GM12873 (cell line): Measurements from ENCODE around the gene COG5.

ENCODE experiments used
- TF ChIP-seq, protein P1 (sequence below): IDR thresholded peaks from 2 replicates; pipeline ENCODE4 v1.5.1; 2012; ENCODE audit warnings: low read depth, mild to moderate bottlenecking, moderate library complexity, low read length, control low read depth; ENCODE audit not compliant: insufficient read depth; ENCODE audit errors: missing control alignments

The COG5 gene

GRCh38 chr7:107372298-107372697, 191.4 kb downstream of the COG5 start:
- TF ChIP-seq, protein P1, sequence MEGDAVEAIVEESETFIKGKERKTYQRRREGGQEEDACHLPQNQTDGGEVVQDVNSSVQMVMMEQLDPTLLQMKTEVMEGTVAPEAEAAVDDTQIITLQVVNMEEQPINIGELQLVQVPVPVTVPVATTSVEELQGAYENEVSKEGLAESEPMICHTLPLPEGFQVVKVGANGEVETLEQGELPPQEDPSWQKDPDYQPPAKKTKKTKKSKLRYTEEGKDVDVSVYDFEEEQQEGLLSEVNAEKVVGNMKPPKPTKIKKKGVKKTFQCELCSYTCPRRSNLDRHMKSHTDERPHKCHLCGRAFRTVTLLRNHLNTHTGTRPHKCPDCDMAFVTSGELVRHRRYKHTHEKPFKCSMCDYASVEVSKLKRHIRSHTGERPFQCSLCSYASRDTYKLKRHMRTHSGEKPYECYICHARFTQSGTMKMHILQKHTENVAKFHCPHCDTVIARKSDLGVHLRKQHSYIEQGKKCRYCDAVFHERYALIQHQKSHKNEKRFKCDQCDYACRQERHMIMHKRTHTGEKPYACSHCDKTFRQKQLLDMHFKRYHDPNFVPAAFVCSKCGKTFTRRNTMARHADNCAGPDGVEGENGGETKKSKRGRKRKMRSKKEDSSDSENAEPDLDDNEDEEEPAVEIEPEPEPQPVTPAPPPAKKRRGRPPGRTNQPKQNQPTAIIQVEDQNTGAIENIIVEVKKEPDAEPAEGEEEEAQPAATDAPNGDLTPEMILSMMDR: no peak

DNA sequence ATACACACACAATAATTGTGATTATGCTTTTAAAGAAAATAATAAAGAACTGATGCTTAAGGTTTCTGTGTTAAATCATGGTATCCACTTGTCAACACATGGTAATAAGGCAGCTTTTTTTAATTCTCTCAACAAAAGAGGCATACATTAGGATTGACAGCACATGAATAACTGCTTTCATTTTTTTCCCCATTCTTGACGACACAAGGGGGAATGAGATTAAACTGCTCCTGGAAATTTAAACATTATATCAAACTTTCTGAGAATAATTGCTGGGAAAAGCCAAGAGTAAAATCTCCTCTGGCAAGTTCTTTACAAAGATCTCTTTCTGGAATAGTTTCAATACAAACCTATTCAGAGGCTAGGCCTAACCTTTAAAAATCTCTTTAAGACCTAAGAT, 192.9 kb downstream of the COG5 start:
- TF ChIP-seq, protein P1: no peak

GRCh38 chr7:107364787-107365186, 198.9 kb downstream of the COG5 start:
- TF ChIP-seq, protein P1: no peak

DNA sequence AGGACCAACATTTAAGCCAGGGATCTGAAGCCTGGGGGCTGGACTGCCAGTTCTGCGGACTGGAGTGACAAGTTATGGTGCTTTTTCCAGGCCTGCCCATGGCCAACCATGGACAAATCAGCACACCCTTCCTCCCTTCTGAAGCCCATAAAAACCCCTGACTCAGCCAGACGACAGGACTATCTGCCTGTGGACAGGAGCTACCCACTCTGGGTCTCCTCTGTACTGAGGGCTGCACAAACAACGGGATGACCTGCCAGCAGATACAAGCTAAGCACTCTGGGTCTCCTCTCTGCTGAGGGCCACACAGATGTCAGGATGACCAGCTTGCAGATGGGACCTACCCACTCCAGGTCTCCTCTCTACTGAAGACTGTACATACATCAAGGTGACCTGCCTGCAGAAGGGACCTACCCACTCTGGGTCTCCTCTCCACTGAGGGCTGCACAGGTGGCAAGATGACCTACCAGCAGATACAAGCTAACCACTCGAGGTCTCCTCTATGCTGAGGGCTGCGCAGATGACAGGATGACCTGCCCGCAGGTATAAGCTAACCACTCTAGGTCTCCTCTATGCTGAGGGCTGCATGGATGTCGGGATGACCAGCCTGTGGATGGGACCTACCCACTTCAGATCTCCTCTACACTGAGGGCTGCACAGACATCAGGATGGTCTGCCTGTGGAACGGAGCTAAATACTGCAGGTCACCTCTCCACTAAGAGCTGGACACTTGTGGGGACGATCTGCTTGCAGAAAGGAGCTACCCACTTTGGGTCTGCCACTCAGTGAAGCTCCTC, 204.0 kb downstream of the COG5 start:
- TF ChIP-seq, protein P1: no peak

DNA sequence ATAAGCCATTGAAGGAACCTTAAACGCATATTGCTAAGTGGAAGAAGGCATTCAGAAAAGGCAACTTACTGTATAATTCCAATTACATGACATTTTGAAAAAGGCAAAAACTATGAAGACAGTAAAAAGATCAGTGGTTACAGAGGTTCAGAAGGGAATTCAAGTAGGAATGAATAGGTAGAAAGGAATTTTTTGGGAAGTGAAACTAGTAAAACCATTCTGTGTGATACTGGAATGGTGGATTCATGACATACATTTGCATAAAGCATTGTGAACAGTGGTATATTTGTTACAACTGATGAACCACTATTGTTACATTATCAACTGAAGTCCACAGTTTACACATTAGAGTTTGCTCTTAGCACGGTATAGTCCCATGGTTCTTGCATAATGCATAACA, 208.1 kb downstream of the COG5 start:
- TF ChIP-seq, protein P1: no peak

DNA sequence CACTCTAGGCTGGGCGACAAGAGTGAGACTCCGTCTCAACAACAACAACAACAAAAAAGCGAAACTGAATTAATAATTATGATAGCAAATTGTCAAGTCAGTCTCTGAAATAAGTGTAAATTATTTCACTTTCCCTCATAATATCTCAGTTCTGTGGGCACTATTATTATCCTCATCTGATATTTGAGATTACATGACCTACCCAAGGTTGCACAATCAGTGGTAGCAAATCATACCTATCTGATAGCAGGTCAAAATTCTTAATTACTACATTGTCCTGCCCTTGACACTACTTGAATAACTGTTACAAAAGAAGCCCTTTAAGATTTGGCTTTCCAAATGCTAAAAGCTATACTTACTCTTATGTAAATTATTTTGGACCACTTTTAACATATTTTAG, 209.1 kb downstream of the COG5 start:
- TF ChIP-seq, protein P1: no peak

- TF ChIP-seq, protein P1: no peak
Observed at GRCh38 chr7:107353701-107354100, 210.0 kb downstream of the COG5 start.

DNA sequence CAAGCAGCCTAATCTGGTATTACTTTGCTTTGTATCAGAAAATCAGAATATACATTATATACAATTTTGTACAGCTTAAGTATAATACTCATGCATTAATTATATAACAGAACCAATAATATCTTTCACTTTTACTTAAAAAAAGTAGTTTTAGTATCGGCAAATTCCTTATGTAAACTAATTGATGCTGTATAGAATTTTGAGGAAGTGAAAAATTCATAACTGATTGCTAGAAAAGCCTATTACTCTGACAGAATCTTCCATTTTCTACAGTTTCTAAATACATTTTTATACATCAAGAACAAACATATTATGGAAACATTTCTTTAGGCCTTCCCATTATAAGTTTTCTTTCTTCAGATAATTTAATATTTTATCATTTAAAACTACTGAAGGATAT, 217.8 kb downstream of the COG5 start:
- TF ChIP-seq, protein P1: no peak
